K562 (cell line): ENCODE data around the gene ZSCAN26.

ENCODE experiments used
- FOSL1 ChIP-seq: fragments of 200-800 bp; sonication (Bioruptor generic); conservative IDR thresholded peaks from 2 replicates; pipeline ENCODE4 v1.6.1; 2016; ENCODE audit warnings: missing genetic modification characterization, missing compliant biosample characterization
- FOXJ3 ChIP-seq: sonication (generic); formaldehyde crosslinking; IDR thresholded peaks from 2 replicates; pipeline ENCODE4 v1.4.0; 2020; ENCODE audit warnings: mild to moderate bottlenecking, missing genetic modification reagents
- NFRKB ChIP-seq: fragments of 450-650 bp; IDR thresholded peaks from 2 replicates; pipeline ENCODE4 v1.6.1; 2016; ENCODE audit warnings: low read depth
- POLR2A ChIP-seq: fragments of 450-650 bp; conservative IDR thresholded peaks from 2 replicates; pipeline ENCODE4 v1.6.1; 2016
- RCOR1 ChIP-seq, 2 experiments: IDR thresholded peaks; 2 replicates each; pipeline ENCODE4 v1.6.1; 2012; ENCODE audit warnings: low read depth in 2 of 2, low read length in 2 of 2, borderline replicate concordance in 1 of 2, improper control_type of control experiment in 1 of 2
- THRAP3 ChIP-seq: fragments of 450-650 bp; IDR thresholded peaks from 2 replicates; pipeline ENCODE4 v1.6.1; 2016; ENCODE audit warnings: mild to moderate bottlenecking, inconsistent platforms, borderline replicate concordance
- TF ChIP-seq, protein P1 (sequence below): sonication (generic); formaldehyde crosslinking; IDR thresholded peaks from 2 replicates; pipeline ENCODE4 v1.5.0; 2020; ENCODE audit warnings: missing genetic modification reagents
- TF ChIP-seq, protein P2 (sequence below): fragments of 450-650 bp; formaldehyde crosslinking; IDR thresholded peaks from 2 replicates; pipeline ENCODE4 v1.4.0; 2020; ENCODE audit warnings: mild to moderate bottlenecking, moderate library complexity
- TF ChIP-seq, protein P3 (sequence below), 3 experiments: IDR thresholded peaks in 2 of 3; conservative IDR thresholded peaks in 1 of 3; 2 replicates each; pipeline ENCODE4 v1.5.1; 2011 to 2012; ENCODE audit warnings: low read length in 3 of 3, mild to moderate bottlenecking in 3 of 3, control low read depth in 2 of 3, improper control_type of control experiment in 1 of 3, inconsistent platforms in 1 of 3, low read depth in 1 of 3, mixed read lengths in 1 of 3, moderate library complexity in 1 of 3; ENCODE audit not compliant: insufficient read depth in 2 of 3

DNA sequence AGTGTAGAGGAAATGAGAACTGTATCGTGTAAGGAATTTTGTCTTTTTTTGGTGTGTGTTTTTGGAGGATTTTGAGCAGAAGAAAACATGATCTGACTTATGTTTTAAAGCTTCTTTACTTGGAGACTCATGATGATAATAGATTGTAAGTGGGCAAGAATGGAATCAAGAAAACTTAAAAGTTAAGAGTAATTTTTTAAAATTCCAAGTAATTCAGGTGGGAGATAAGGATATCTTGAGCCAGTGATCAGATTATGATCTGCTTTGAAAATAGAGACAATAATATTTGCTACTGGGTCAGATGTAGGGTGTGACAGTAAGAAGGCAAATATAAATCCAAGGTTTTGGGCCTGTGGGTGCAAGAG lies 734 bp downstream of the ZSCAN26 start:
- TF ChIP-seq NFRKB, result no peak
- TF ChIP-seq FOSL1, result no peak
- TF ChIP-seq, protein P1, sequence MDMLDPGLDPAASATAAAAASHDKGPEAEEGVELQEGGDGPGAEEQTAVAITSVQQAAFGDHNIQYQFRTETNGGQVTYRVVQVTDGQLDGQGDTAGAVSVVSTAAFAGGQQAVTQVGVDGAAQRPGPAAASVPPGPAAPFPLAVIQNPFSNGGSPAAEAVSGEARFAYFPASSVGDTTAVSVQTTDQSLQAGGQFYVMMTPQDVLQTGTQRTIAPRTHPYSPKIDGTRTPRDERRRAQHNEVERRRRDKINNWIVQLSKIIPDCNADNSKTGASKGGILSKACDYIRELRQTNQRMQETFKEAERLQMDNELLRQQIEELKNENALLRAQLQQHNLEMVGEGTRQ (CRISPR knock-in tag), result no peak
- TF ChIP-seq POLR2A, result no peak
- TF ChIP-seq, protein P2, sequence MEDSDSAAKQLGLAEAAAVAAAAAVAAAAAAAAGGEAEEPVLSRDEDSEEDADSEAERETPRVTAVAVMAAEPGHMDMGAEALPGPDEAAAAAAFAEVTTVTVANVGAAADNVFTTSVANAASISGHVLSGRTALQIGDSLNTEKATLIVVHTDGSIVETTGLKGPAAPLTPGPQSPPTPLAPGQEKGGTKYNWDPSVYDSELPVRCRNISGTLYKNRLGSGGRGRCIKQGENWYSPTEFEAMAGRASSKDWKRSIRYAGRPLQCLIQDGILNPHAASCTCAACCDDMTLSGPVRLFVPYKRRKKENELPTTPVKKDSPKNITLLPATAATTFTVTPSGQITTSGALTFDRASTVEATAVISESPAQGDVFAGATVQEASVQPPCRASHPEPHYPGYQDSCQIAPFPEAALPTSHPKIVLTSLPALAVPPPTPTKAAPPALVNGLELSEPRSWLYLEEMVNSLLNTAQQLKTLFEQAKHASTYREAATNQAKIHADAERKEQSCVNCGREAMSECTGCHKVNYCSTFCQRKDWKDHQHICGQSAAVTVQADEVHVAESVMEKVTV (CRISPR knock-in tag), result no peak
- TF ChIP-seq, protein P3, sequence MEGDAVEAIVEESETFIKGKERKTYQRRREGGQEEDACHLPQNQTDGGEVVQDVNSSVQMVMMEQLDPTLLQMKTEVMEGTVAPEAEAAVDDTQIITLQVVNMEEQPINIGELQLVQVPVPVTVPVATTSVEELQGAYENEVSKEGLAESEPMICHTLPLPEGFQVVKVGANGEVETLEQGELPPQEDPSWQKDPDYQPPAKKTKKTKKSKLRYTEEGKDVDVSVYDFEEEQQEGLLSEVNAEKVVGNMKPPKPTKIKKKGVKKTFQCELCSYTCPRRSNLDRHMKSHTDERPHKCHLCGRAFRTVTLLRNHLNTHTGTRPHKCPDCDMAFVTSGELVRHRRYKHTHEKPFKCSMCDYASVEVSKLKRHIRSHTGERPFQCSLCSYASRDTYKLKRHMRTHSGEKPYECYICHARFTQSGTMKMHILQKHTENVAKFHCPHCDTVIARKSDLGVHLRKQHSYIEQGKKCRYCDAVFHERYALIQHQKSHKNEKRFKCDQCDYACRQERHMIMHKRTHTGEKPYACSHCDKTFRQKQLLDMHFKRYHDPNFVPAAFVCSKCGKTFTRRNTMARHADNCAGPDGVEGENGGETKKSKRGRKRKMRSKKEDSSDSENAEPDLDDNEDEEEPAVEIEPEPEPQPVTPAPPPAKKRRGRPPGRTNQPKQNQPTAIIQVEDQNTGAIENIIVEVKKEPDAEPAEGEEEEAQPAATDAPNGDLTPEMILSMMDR (IDR thresholded peaks at IDR 0.05 in 2 of 3, conservative IDR thresholded peaks at IDR 0.05 in 1 of 3; ENCODE audit: insufficient read depth in 2 of 3, low read depth in 1 of 3, low read length in 3 of 3), result no peak
- no peak for TF ChIP-seq RCOR1 (IDR thresholded peaks at IDR 0.05; ENCODE audit: borderline replicate concordance in 1 of 2, low read depth in 2 of 2, low read length in 2 of 2)
- TF ChIP-seq FOXJ3 (CRISPR knock-in tag), result no peak
- TF ChIP-seq THRAP3, result no peak
